ENCODE measurements around the gene FBLIM1.

The FBLIM1 gene

GRCh38 chr1:15730936-15731335, 27.7 kb upstream of the FBLIM1 start:
- no peak for DNase-seq (ENCODE audit: low read depth in 2 of 2, low spot score in 1 of 2)

- no peak for DNase-seq (ENCODE audit: low read depth in 2 of 2, low spot score in 1 of 2)
These were observed 26.6 kb upstream of the FBLIM1 start for GRCh38 chr1:15731735-15732685.

- no peak for DNase-seq (ENCODE audit: low read depth in 2 of 2, low spot score in 1 of 2)
These were observed 25.9 kb upstream of the FBLIM1 start for GRCh38 chr1:15732686-15733081.

- DNase-seq (ENCODE audit: low read depth in 2 of 2, low spot score in 1 of 2) = no peak
These were observed 25.3 kb upstream of the FBLIM1 start for GRCh38 chr1:15733218-15733725.

- DNase-seq (ENCODE audit: low read depth in 2 of 2, low spot score in 1 of 2) = no peak
These were observed 24.8 kb upstream of the FBLIM1 start for GRCh38 chr1:15733726-15734226.

- no peak for DNase-seq (ENCODE audit: low read depth in 2 of 2, low spot score in 1 of 2)
These were observed 24.3 kb upstream of the FBLIM1 start for GRCh38 chr1:15734296-15734695.

- no peak for DNase-seq (ENCODE audit: low read depth in 2 of 2, low spot score in 1 of 2)
These were observed 23.7 kb upstream of the FBLIM1 start for GRCh38 chr1:15734901-15735300.

GRCh38 chr1:15735304-15736037, 23.1 kb upstream of the FBLIM1 start:
- no peak for DNase-seq (ENCODE audit: low read depth in 2 of 2, low spot score in 1 of 2)

- no peak for DNase-seq (ENCODE audit: low read depth in 2 of 2, low spot score in 1 of 2)
These were observed 22.3 kb upstream of the FBLIM1 start, which contains the start of gene SLC25A34 for GRCh38 chr1:15736038-15736891. Gene SLC25A34, plus strand, starts transcription at chr1:15736258. Its CDS starts 228 bp downstream, at chr1:15736486.

GRCh38 chr1:15736892-15737261, 21.7 kb upstream of the FBLIM1 start:
- no peak for DNase-seq (ENCODE audit: low read depth in 2 of 2, low spot score in 1 of 2)

- DNase-seq (ENCODE audit: low read depth in 2 of 2, low spot score in 1 of 2) = no peak
These were observed 21.0 kb upstream of the FBLIM1 start for GRCh38 chr1:15737324-15738319.

GRCh38 chr1:15738416-15739113, 20.0 kb upstream of the FBLIM1 start:
- no peak for DNase-seq (ENCODE audit: low read depth in 2 of 2, low spot score in 1 of 2)

GRCh38 chr1:15739259-15739658, 19.3 kb upstream of the FBLIM1 start:
- no peak for DNase-seq (ENCODE audit: low read depth in 2 of 2, low spot score in 1 of 2)

- no peak for DNase-seq (ENCODE audit: low read depth in 2 of 2, low spot score in 1 of 2)
These were observed 18.9 kb upstream of the FBLIM1 start for GRCh38 chr1:15739745-15740144.

GRCh38 chr1:15740924-15741850, 17.4 kb upstream of the FBLIM1 start:
- DNase-seq (ENCODE audit: low read depth in 2 of 2, low spot score in 1 of 2) = peak; percentile 11 to 32

- no peak for DNase-seq (ENCODE audit: low read depth in 2 of 2, low spot score in 1 of 2)
These were observed 16.2 kb upstream of the FBLIM1 start, which contains the start of gene TMEM82 for GRCh38 chr1:15742339-15742801. Gene TMEM82, plus strand, starts transcription at chr1:15742499. Its CDS starts 61 bp downstream, at chr1:15742560.

GRCh38 chr1:15744122-15744679, 14.4 kb upstream of the FBLIM1 start:
- no peak for DNase-seq (ENCODE audit: low read depth in 2 of 2, low spot score in 1 of 2)
